HepG2 (cell line): Measurements from ENCODE around the gene LCN2. TPM values are rescaled to one million over a fixed set of nuclear protein-coding genes. Genes with fewer than 3 reads are reported as not detected.

ENCODE experiments used
- CENPT ChIP-seq: sonication (generic); formaldehyde crosslinking; IDR thresholded peaks from 2 replicates; pipeline ENCODE4 v1.8.0; 2022; ENCODE audit warnings: low read depth, mild to moderate bottlenecking, moderate library complexity, missing genetic modification reagents
- HNF4G ChIP-seq, 2 experiments: sonication (generic) in 1 of 2; formaldehyde crosslinking in 1 of 2; IDR thresholded peaks; 2 replicates each; pipeline versions ENCODE4 v1.4.0 to v1.6.1; 2011 to 2020; ENCODE audit warnings: borderline replicate concordance in 2 of 2, low read depth in 2 of 2, mild to moderate bottlenecking in 2 of 2, low read length in 1 of 2, missing genetic modification reagents in 1 of 2, moderate library complexity in 1 of 2
- MXD1 ChIP-seq: sonication (generic); formaldehyde crosslinking; IDR thresholded peaks from 2 replicates; pipeline ENCODE4 v1.4.0; 2020; ENCODE audit warnings: mild to moderate bottlenecking, missing genetic modification reagents
- NCOA5 ChIP-seq: sonication (generic); formaldehyde crosslinking; IDR thresholded peaks from 2 replicates; pipeline ENCODE4 v1.4.0; 2020; ENCODE audit warnings: missing genetic modification reagents
- PRDM15 ChIP-seq: sonication (generic); formaldehyde crosslinking; IDR thresholded peaks from 2 replicates; pipeline ENCODE4 v1.4.0; 2020; ENCODE audit warnings: missing genetic modification reagents
- RBM39 ChIP-seq: fragments of 200-400 bp; formaldehyde crosslinking; IDR thresholded peaks from one replicate; pipeline ENCODE4 v1.6.1; 2018; ENCODE audit warnings: antibody characterized with exemption, mild to moderate bottlenecking, low read depth, low read length; ENCODE audit not compliant: poor library complexity, severe bottlenecking
- RFXAP ChIP-seq: sonication (generic); formaldehyde crosslinking; IDR thresholded peaks from 2 replicates; pipeline ENCODE4 v1.4.0; 2020; ENCODE audit warnings: missing genetic modification reagents, borderline replicate concordance
- SAFB2 ChIP-seq: sonication (generic); formaldehyde crosslinking; IDR thresholded peaks from 2 replicates; pipeline ENCODE4 v1.5.1; 2020; ENCODE audit warnings: missing genetic modification reagents, low read depth, mild to moderate bottlenecking, borderline replicate concordance
- ZFX ChIP-seq: sonication (generic); formaldehyde crosslinking; IDR thresholded peaks from 2 replicates; pipeline ENCODE4 v1.4.0; 2020; ENCODE audit warnings: mild to moderate bottlenecking, low read depth, missing genetic modification reagents, moderate library complexity
- ZFYVE20 ChIP-seq: sonication (generic); formaldehyde crosslinking; IDR thresholded peaks from 2 replicates; pipeline ENCODE4 v1.8.0; 2023; ENCODE audit warnings: low read depth, mild to moderate bottlenecking, moderate library complexity, missing genetic modification reagents, borderline replicate concordance
- ZMYM2 ChIP-seq: sonication (generic); formaldehyde crosslinking; IDR thresholded peaks from 2 replicates; pipeline ENCODE4 v1.8.0; 2022; ENCODE audit warnings: mild to moderate bottlenecking, missing genetic modification reagents
- ZNF160 ChIP-seq: sonication (generic); formaldehyde crosslinking; IDR thresholded peaks from 2 replicates; pipeline ENCODE4 v1.8.0; 2022; ENCODE audit warnings: mild to moderate bottlenecking, inconsistent platforms, missing genetic modification reagents
- ZNF205 ChIP-seq: IDR thresholded peaks from 2 replicates; pipeline ENCODE4 v1.6.1; 2018; ENCODE audit warnings: missing biosample characterization, missing genetic modification reagents
- ZNF280B ChIP-seq: sonication (generic); formaldehyde crosslinking; IDR thresholded peaks from 2 replicates; pipeline ENCODE4 v1.5.0; 2020; ENCODE audit warnings: missing genetic modification reagents, mild to moderate bottlenecking, borderline replicate concordance
- ZNF780A ChIP-seq: sonication (generic); formaldehyde crosslinking; IDR thresholded peaks from 2 replicates; pipeline ENCODE4 v1.8.0; 2022; ENCODE audit warnings: mild to moderate bottlenecking, missing genetic modification reagents, moderate library complexity
- ZNF784 ChIP-seq: sonication (generic); formaldehyde crosslinking; IDR thresholded peaks from 2 replicates; pipeline ENCODE4 v1.5.1; 2020; ENCODE audit warnings: missing genetic modification reagents, mild to moderate bottlenecking, borderline replicate concordance
- polyA plus RNA-seq, 8 experiments: library from polyadenylated mRNA; depleted of rRNA in 3 of 8; stranded (reverse) in 7 of 8; unstranded in 1 of 8; fragments of >200 nt; fragmentation: Illumina TruSeq in 4 of 8; extraction: Trizol in 4 of 8; gene quantifications; 2 replicates each; pipeline versions ENCODE4 v1.2.1 to v1.2.3, GENCODE V29; 2011 to 2016; ENCODE audit warnings: low read depth in 4 of 8, missing spikeins in 1 of 8, mixed read lengths in 1 of 8; ENCODE audit not compliant: insufficient read depth in 1 of 8
- total RNA-seq, 5 experiments: library from RNA; depleted of rRNA; stranded (reverse); fragments of >200 nt; fragmentation: Illumina TruSeq; extraction: Trizol; gene quantifications; 2 replicates each; pipeline ENCODE4 v1.2.3, GENCODE V29; 2016; ENCODE audit warnings: low read depth in 1 of 5
- TF ChIP-seq, protein P1 (sequence below): sonication (generic); formaldehyde crosslinking; conservative IDR thresholded peaks from 2 replicates; pipeline ENCODE4 v1.8.0; 2022; ENCODE audit warnings: mild to moderate bottlenecking, moderate library complexity, missing genetic modification reagents

LCN2 gene
- total and polyA plus RNA-seq, 2 of the 13 experiments (the other 11 are each of a cell fraction or from before 2014, with no cell fraction given) = 0.38 to 1.4 TPM

DNA sequence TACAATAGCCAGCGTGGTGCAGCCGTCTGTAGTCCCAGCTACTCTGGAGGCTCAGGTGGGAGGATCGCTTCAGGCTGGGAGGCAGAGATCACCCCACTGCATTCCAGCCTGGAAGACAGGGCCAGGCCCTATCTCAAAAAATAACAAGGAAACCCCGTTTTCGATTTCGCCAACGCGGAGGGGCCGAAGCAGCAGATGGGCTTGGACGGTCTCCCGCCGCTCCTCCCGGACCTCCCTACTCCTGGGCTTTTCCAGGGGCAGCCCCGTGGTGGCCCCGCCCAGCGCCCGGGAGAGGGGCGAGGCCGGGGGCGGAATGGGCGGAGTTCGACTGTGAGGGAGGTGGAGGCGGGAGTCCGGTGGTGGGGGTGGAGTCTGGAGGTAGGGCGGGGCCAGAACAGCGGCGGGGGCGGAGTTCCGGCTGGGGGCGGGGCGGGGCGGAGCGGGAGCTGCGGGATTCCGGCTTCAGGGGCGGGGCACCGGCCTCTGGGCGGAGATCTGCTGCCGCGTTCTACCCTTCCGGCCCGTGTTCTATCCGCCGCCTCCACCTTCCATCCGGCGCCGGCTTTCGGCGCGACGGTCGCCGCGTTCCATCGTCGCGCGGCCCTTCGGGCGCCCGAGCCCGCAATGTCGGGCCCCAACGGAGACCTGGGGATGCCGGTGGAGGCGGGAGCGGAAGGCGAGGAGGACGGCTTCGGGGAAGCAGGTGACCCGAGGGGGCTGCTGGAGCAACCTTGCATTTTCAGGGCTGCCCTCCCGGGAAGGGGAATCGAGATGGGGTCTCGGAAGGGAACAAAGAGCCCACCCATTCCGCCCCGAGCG is 10.7 kb downstream of the LCN2 start, which contains the start of gene BBLN (continued):
- TF ChIP-seq, protein P1, sequence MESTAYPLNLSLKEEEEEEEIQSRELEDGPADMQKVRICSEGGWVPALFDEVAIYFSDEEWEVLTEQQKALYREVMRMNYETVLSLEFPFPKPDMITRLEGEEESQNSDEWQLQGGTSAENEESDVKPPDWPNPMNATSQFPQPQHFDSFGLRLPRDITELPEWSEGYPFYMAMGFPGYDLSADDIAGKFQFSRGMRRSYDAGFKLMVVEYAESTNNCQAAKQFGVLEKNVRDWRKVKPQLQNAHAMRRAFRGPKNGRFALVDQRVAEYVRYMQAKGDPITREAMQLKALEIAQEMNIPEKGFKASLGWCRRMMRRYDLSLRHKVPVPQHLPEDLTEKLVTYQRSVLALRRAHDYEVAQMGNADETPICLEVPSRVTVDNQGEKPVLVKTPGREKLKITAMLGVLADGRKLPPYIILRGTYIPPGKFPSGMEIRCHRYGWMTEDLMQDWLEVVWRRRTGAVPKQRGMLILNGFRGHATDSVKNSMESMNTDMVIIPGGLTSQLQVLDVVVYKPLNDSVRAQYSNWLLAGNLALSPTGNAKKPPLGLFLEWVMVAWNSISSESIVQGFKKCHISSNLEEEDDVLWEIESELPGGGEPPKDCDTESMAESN (CRISPR knock-in tag) = peak; percentile 44; the same call in 1 of the 2 replicates
- peak; percentile 52; the same call in 1 of the 2 replicates for TF ChIP-seq MXD1 (CRISPR knock-in tag)
- no peak for TF ChIP-seq NCOA5 (CRISPR knock-in tag)
- 0 out of 2 replicates have a peak, but pooled peaks have one; percentile 59 for TF ChIP-seq SAFB2 (CRISPR knock-in tag)
- 0 out of 2 replicates have a peak, but pooled peaks have one; percentile 5 for TF ChIP-seq PRDM15 (CRISPR knock-in tag)
- 0 out of 2 replicates have a peak, but pooled peaks have one; percentile 26 for TF ChIP-seq ZNF280B
- TF ChIP-seq ZNF780A (CRISPR knock-in tag) = no peak
- TF ChIP-seq CENPT (CRISPR knock-in tag) = no peak
- peak; percentile 75 for TF ChIP-seq ZMYM2 (CRISPR knock-in tag)
- TF ChIP-seq ZFYVE20 (CRISPR knock-in tag) = 0 out of 2 replicates have a peak, but pooled peaks have one; percentile 58
- TF ChIP-seq HNF4G (IDR thresholded peaks at IDR 0.05; ENCODE audit: borderline replicate concordance, low read depth, low read length) = no peak
- TF ChIP-seq HNF4G (CRISPR knock-in tag; IDR thresholded peaks at IDR 0.05; ENCODE audit: borderline replicate concordance, low read depth) = no peak
- peak; percentile 51; the same call in 1 of the 2 replicates for TF ChIP-seq RFXAP (CRISPR knock-in tag)
- TF ChIP-seq ZNF160 (CRISPR knock-in tag) = 0 out of 2 replicates have a peak, but pooled peaks have one; percentile 16
- TF ChIP-seq ZNF784 (CRISPR knock-in tag) = 0 out of 2 replicates have a peak, but pooled peaks have one; percentile 43
- peak; percentile 72 for TF ChIP-seq ZFX (CRISPR knock-in tag)
- TF ChIP-seq ZNF205 = peak; percentile 12; the same call in 1 of the 2 replicates
- TF ChIP-seq RBM39 = peak; percentile 70
